Forelimb muscle (tissue), 1 donor: ENCODE measurements around the gene TARM1. TPM values are rescaled to one million over a fixed set of nuclear protein-coding genes. Genes with fewer than 3 reads are reported as not detected.

Experiments used
- DNase-seq: peaks from one replicate; pipeline ENCODE4 v3.0.0-alpha.2; 2013; ENCODE audit warnings: low read depth
- polyA plus RNA-seq: library from polyadenylated mRNA; unstranded; fragments of 120-200 nt; gene quantifications from one replicate; pipeline ENCODE4 v1.2.1, GENCODE V29; 2013; ENCODE audit not compliant: insufficient read length

Gene TARM1
- polyA plus RNA-seq, 1 donor, result not detected

DNA sequence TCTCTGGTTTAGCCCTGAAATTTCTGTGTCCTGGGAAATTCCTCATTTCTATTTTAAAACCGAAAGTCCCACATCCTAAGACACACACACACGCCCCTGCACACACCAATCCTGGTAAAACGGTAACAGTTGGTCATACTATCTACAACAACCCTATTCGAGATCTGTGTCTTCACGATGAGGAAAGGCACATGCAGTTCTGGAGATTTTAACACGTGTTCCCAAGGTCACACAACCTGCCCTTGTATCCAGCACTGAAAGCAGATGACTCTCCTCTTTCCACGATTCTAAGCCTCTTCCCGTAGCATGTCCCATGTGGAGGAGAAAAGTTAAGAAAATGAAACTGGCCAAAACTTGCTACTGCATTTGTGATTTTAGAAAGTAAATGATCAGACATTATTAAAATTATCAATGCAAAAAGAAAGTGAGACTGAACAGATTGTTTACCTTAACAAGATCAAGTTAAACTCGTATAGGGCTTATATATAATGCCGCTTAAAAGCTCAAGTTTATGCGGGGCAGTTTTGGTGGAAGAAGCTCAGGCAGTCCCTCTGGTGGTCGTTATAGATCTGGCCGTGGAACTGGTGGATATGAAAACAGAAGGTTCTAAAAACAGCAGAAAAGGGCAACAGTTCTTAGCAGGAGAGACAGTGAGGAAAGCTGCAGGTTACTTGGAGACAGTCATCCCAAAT lies 50.1 kb downstream of the TARM1 start:
- DNase-seq, result no peak

GRCh38 chr19:54029930-54030490 lies 51.2 kb downstream of the TARM1 start:
- no peak for DNase-seq

DNA sequence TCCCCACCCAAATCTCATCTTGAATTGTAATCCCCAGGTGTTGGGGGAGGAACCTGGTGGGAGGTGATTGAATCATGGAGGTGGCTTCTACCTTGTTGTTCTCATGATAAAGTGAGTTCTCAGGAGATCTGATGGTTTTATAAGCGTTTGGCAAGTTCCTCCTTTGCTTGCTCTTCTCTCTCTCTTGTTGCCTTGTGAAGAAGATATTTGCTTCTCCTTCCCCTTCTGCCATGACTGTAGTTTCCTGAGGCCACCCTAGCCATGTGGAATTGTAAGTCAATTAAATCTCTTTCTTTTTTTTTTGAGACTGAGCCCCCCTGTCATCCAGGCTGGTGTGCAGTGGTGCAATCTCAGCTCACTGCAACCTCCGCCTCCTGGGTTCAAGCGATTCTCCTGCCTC lies 51.9 kb downstream of the TARM1 start:
- no peak for DNase-seq

GRCh38 chr19:54026656-54027055 lies 54.5 kb downstream of the TARM1 start:
- no peak for DNase-seq

- no peak for DNase-seq
These were observed 56.5 kb downstream of the TARM1 start for GRCh38 chr19:54024660-54025059.

- DNase-seq, result no peak
These were observed 58.0 kb downstream of the TARM1 start for GRCh38 chr19:54023191-54023590.

DNA sequence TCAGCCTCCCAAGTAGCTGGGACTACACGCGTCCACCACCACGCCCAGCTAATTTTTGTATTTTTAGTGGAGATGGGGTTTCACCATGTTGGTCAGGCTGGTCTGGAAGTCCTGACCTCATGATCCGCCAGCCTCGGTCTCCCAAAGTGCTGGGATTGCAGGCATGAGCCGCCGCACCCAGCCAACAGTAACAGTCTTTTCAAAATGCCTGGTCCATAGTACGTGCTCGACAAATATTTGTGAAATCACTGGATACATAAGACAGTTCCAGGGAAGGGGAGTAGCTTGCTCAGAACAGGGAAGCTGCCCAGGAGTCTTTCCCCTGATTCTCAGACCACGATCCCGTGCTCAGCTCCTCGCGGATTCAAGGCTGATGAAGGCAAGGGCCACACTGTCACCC lies 59.2 kb downstream of the TARM1 start:
- DNase-seq, result no peak

GRCh38 chr19:54021363-54021762 lies 59.8 kb downstream of the TARM1 start:
- no peak for DNase-seq

Other genes starting within 250 kb of the TARM1 start
- gene MYADM, start 213.5 kb downstream of the TARM1 start, polyA plus RNA-seq, result 151 TPM
- 0.16 TPM for gene PRKCG, start 199.2 kb downstream of the TARM1 start, polyA plus RNA-seq
- gene CACNG7, start 172.1 kb downstream of the TARM1 start, polyA plus RNA-seq, result 0.10 TPM
- gene CACNG8, start 118.4 kb downstream of the TARM1 start, polyA plus RNA-seq, result 0.91 TPM
- gene CACNG6, start 89.7 kb downstream of the TARM1 start, polyA plus RNA-seq, result 27.8 TPM
- gene VSTM1, start 17.5 kb downstream of the TARM1 start, polyA plus RNA-seq, result 0.19 TPM
- 0.39 TPM for gene OSCAR, start 19.4 kb upstream of the TARM1 start, polyA plus RNA-seq
- gene NDUFA3, start 21.5 kb upstream of the TARM1 start, polyA plus RNA-seq, result 120 TPM
- 13.5 TPM for gene TFPT, start 34.3 kb upstream of the TARM1 start, polyA plus RNA-seq
- 44.1 TPM for gene PRPF31, start 34.4 kb upstream of the TARM1 start, polyA plus RNA-seq
- 36.9 TPM for gene CNOT3, start 56.4 kb upstream of the TARM1 start, polyA plus RNA-seq
- 8.1 TPM for gene LENG1, start 78.4 kb upstream of the TARM1 start, polyA plus RNA-seq
- gene TMC4, start 91.8 kb upstream of the TARM1 start, polyA plus RNA-seq, result 3.4 TPM
- 27.2 TPM for gene MBOAT7, start 108.2 kb upstream of the TARM1 start, polyA plus RNA-seq
- gene TSEN34, start 109.9 kb upstream of the TARM1 start, polyA plus RNA-seq, result 32.5 TPM
- 2,526 TPM for gene RPS9, start 119.5 kb upstream of the TARM1 start, polyA plus RNA-seq
- 1.8 TPM for gene LILRB3, start 141.6 kb upstream of the TARM1 start, polyA plus RNA-seq
- gene LILRA6, start 161.4 kb upstream of the TARM1 start, polyA plus RNA-seq, result 1.2 TPM
- 8.1 TPM for gene LILRB5, start 175.9 kb upstream of the TARM1 start, polyA plus RNA-seq
- 1.9 TPM for gene LILRB2, start 199.7 kb upstream of the TARM1 start, polyA plus RNA-seq
- gene LILRA5, start 231.8 kb upstream of the TARM1 start, polyA plus RNA-seq, result 0.44 TPM